Measurements from ENCODE around the gene CACNB4. TPM values are rescaled to one million over a fixed set of nuclear protein-coding genes. Genes with fewer than 3 reads are reported as not detected.

The CACNB4 gene
- total and polyA plus RNA-seq, 9 of the 15 experiments (the other 6 are each of a cell fraction or from before 2014, with no cell fraction given) = 0.01 to 0.20 (median 0.04) TPM; not detected in 1

DNA sequence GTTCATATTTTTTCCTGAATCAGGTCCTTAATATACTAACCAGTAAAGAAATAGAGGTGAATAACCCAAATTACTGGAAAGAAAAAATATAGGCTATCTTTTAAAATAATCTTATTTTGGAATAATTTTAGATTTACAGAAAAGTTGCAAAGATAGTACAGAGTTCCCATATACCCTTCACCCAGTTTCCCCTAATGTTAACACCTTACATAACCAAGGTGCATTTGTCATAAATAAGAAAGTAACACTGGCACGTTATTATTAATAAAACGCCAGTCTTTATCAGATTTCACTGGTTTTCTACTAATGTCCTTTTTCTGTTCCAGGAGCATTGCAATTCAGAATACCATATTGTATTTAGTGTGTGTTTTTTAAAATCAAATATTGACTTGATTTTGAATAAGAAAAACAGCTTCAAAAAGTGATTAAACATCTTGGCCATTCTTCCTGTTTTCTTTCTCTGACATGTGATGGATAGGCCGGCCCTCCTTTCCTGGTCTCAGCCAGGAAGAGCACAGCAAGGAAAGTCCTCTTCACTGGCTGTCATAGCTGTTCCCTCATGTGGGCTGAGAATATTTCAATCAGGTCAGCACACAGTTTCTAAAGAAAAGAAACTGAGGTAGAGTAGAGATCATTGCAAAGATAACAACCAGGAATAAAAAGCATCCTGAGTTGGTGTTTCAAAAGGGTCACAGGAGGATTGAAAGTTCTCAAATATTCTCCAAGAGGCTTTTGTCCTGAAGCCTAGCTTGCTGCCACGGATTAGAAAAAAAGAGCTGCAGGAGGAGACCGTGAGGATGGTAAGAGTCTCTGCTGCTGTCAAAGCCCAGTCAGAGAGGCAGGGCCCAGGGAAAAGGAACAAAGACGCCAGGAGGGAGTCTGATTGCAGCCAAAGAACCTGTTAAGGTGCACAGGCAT is 191.3 kb downstream of the CACNB4 start (continued):
- TF ChIP-seq DDX20 (tag; IDR thresholded peaks at IDR 0.05; ENCODE audit: low read depth) (0 out of 2 replicates have a peak, but pooled peaks have one; percentile 22), ZNF282 (CRISPR knock-in tag; IDR thresholded peaks at IDR 0.05) (no peak), NR3C1 (CRISPR knock-in tag; IDR thresholded peaks at IDR 0.05) (no peak), MAZ (CRISPR knock-in tag; conservative IDR thresholded peaks at IDR 0.05 in 1 of 2, IDR thresholded peaks at IDR 0.05 in 1 of 2) (no peak), ATF3 (IDR thresholded peaks at IDR 0.05) (no peak), ATF3 (CRISPR knock-in tag; conservative IDR thresholded peaks at IDR 0.05) (no peak), POLR2H (tag; IDR thresholded peaks at IDR 0.05; ENCODE audit: low read depth) (peak; percentile 39; the same call in 1 of the 2 replicates), SMARCE1 (IDR thresholded peaks at IDR 0.05) (no peak), GATAD2B (IDR thresholded peaks at IDR 0.05; ENCODE audit: borderline replicate concordance) (no peak), HSF4 (CRISPR knock-in tag; IDR thresholded peaks at IDR 0.05; ENCODE audit: borderline replicate concordance) (no peak), MLX (CRISPR knock-in tag; conservative IDR thresholded peaks at IDR 0.05) (no peak), ZC3H11A (IDR thresholded peaks at IDR 0.05; ENCODE audit: low read depth, low read length) (no peak), ZNF764 (CRISPR knock-in tag; IDR thresholded peaks at IDR 0.05; ENCODE audit: low read depth) (no peak), NFIX (CRISPR knock-in tag; IDR thresholded peaks at IDR 0.05; ENCODE audit: low read depth) (no peak), GTF2E2 (tag; IDR thresholded peaks at IDR 0.05) (peak; percentile 32; the same call in 1 of the 2 replicates)
- TF ChIP-seq, protein P1, sequence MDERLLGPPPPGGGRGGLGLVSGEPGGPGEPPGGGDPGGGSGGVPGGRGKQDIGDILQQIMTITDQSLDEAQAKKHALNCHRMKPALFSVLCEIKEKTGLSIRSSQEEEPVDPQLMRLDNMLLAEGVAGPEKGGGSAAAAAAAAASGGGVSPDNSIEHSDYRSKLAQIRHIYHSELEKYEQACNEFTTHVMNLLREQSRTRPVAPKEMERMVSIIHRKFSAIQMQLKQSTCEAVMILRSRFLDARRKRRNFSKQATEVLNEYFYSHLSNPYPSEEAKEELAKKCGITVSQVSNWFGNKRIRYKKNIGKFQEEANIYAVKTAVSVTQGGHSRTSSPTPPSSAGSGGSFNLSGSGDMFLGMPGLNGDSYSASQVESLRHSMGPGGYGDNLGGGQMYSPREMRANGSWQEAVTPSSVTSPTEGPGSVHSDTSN (CRISPR knock-in tag; IDR thresholded peaks at IDR 0.05; ENCODE audit: low read depth) = no peak
- TF ChIP-seq, protein P1 (tag; conservative IDR thresholded peaks at IDR 0.05; ENCODE audit: low read depth) = peak; percentile 57; the same call in 1 of the 2 replicates
- TF ChIP-seq, protein P2, sequence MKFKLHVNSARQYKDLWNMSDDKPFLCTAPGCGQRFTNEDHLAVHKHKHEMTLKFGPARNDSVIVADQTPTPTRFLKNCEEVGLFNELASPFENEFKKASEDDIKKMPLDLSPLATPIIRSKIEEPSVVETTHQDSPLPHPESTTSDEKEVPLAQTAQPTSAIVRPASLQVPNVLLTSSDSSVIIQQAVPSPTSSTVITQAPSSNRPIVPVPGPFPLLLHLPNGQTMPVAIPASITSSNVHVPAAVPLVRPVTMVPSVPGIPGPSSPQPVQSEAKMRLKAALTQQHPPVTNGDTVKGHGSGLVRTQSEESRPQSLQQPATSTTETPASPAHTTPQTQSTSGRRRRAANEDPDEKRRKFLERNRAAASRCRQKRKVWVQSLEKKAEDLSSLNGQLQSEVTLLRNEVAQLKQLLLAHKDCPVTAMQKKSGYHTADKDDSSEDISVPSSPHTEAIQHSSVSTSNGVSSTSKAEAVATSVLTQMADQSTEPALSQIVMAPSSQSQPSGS (CRISPR knock-in tag; IDR thresholded peaks at IDR 0.05) = no peak
- TF ChIP-seq, protein P3, sequence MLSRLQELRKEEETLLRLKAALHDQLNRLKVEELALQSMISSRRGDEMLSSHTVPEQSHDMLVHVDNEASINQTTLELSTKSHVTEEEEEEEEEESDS (CRISPR knock-in tag; IDR thresholded peaks at IDR 0.05) = no peak

All from K562 (cell line).